K562 (cell line): Measurements from ENCODE around the gene TXNDC9. TPM values are rescaled to one million over a fixed set of nuclear protein-coding genes. Genes with fewer than 3 reads are reported as not detected.
A peak's percentile ranks its signal among the peaks of the same experiment; 100 is the strongest.

Experiments
- ATF1 ChIP-seq, 2 experiments: fragments of 450-650 bp in 1 of 2; IDR thresholded peaks; 2 replicates each; pipeline ENCODE4 v1.6.1; 2016; ENCODE audit warnings: missing compliant biosample characterization in 1 of 2, missing genetic modification characterization in 1 of 2
- BACH1 ChIP-seq: fragments of 200-800 bp; sonication (Bioruptor generic); IDR thresholded peaks from 2 replicates; pipeline ENCODE4 v1.6.1; 2016; ENCODE audit warnings: missing genetic modification characterization, missing compliant biosample characterization
- E2F6 ChIP-seq, 2 experiments: IDR thresholded peaks; 2 replicates each; pipeline ENCODE4 v1.6.1; 2011; ENCODE audit warnings: borderline replicate concordance in 1 of 2, control low read depth in 1 of 2, low read depth in 1 of 2, low read length in 1 of 2, mild to moderate bottlenecking in 1 of 2, mixed read lengths in 1 of 2, moderate library complexity in 1 of 2; ENCODE audit not compliant: insufficient read depth in 1 of 2, insufficient read length in 1 of 2, poor library complexity in 1 of 2, severe bottlenecking in 1 of 2; ENCODE audit errors: extremely low read depth in 1 of 2
- ETS2 ChIP-seq: IDR thresholded peaks from 2 replicates; pipeline ENCODE4 v1.6.1; 2016; ENCODE audit warnings: borderline replicate concordance, missing genetic modification characterization, mild to moderate bottlenecking, moderate library complexity, missing compliant biosample characterization; ENCODE audit not compliant: poor library complexity, severe bottlenecking
- HDAC6 ChIP-seq: IDR thresholded peaks from 2 replicates; pipeline ENCODE4 v1.6.1; 2012; ENCODE audit warnings: low read depth, mild to moderate bottlenecking, control low read depth, inconsistent platforms, low read length, moderate library complexity
- JUND ChIP-seq, 2 experiments: IDR thresholded peaks; 2 replicates in 1 of 2; 3 replicates in 1 of 2; pipeline ENCODE4 v1.6.1; 2011; ENCODE audit warnings: borderline replicate concordance in 2 of 2, low read depth in 2 of 2, low read length in 2 of 2, improper control_type of control experiment in 1 of 2, missing biosample characterization in 1 of 2, missing genetic modification characterization in 1 of 2, missing genetic modification reagents in 1 of 2
- MED1 ChIP-seq: sonication (generic); formaldehyde crosslinking; IDR thresholded peaks from 2 replicates; pipeline ENCODE4 v1.8.1; 2023; ENCODE audit warnings: missing genetic modification reagents, borderline replicate concordance
- SAP30 ChIP-seq: fragments of 200-600 bp; sonication (generic); IDR thresholded peaks from 2 replicates; pipeline ENCODE4 v1.6.1; 2012; ENCODE audit warnings: borderline replicate concordance, low read depth, mild to moderate bottlenecking, moderate library complexity, low read length, control low read depth, inconsistent platforms; ENCODE audit not compliant: insufficient read depth, poor library complexity, severe bottlenecking
- SMC3 ChIP-seq: conservative IDR thresholded peaks from 2 replicates; pipeline ENCODE4 v1.6.1; 2011; ENCODE audit warnings: low read depth, low read length, improper control_type of control experiment; ENCODE audit not compliant: insufficient read depth
- SP2 ChIP-seq: IDR thresholded peaks from 2 replicates; pipeline ENCODE4 v1.6.1; 2011; ENCODE audit warnings: mild to moderate bottlenecking, low read depth, low read length, moderate library complexity; ENCODE audit not compliant: poor library complexity, severe bottlenecking; ENCODE audit errors: extremely low read depth
- TCF7L2 ChIP-seq: fragments of 150-350 bp; IDR thresholded peaks from 2 replicates; pipeline ENCODE4 v1.6.1; 2016; ENCODE audit warnings: low read depth, mild to moderate bottlenecking, low read length, moderate library complexity
- ZNF175 ChIP-seq: fragments of 200-800 bp; sonication (Bioruptor generic); IDR thresholded peaks from 2 replicates; pipeline ENCODE4 v1.6.1; 2016; ENCODE audit warnings: low read depth, mild to moderate bottlenecking, missing genetic modification characterization, missing compliant biosample characterization
- ZNF398 ChIP-seq: fragments of 250-450 bp; sonication (Bioruptor Pico); IDR thresholded peaks from 2 replicates; pipeline ENCODE4 v1.8.0; 2021; ENCODE audit warnings: moderate library complexity, mild to moderate bottlenecking, inconsistent platforms
- ZNF436 ChIP-seq: fragments of 250-450, 450-650 bp; sonication (Bioruptor Pico); formaldehyde crosslinking; IDR thresholded peaks from 2 replicates; pipeline ENCODE4 v1.7.0; 2020; ENCODE audit warnings: mild to moderate bottlenecking
- polyA plus RNA-seq, 8 experiments: library from polyadenylated mRNA; depleted of rRNA in 4 of 8; stranded (reverse) in 5 of 8; unstranded in 3 of 8; fragments of >200 nt; fragmentation: Nextera tagmentation in 2 of 8; fragmentation: Illumina TruSeq in 1 of 8; extraction: Ambion mirVana in 2 of 8; extraction: Trizol in 1 of 8; gene quantifications; 2 replicates each; pipeline versions ENCODE4 v1.2.1 to v1.2.3, GENCODE V29; 2011 to 2014; ENCODE audit warnings: inconsistent platforms in 1 of 8, missing spikeins in 1 of 8
- total RNA-seq, 7 experiments: library from RNA; depleted of rRNA in 6 of 7; stranded (reverse); fragments of >200 nt in 6 of 7; fragmentation: Illumina TruSeq in 2 of 7; extraction: Trizol in 2 of 7; gene quantifications; 2 replicates each; pipeline versions ENCODE4 v1.2.1 to v1.2.3, GENCODE V29; 2011 to 2021; ENCODE audit warnings: low replicate concordance in 1 of 7
- TF ChIP-seq, protein P1 (sequence below): fragments of 150-350 bp; IDR thresholded peaks from 2 replicates; pipeline ENCODE4 v1.6.1; 2014; ENCODE audit warnings: low read depth, mild to moderate bottlenecking, low read length, borderline replicate concordance

Gene TXNDC9
- total and polyA plus RNA-seq, 9 of the 15 experiments (the other 6 are each of a cell fraction or from before 2014, with no cell fraction given), result 37.5 to 211 (median 65.5) TPM

- TF ChIP-seq, protein P1, sequence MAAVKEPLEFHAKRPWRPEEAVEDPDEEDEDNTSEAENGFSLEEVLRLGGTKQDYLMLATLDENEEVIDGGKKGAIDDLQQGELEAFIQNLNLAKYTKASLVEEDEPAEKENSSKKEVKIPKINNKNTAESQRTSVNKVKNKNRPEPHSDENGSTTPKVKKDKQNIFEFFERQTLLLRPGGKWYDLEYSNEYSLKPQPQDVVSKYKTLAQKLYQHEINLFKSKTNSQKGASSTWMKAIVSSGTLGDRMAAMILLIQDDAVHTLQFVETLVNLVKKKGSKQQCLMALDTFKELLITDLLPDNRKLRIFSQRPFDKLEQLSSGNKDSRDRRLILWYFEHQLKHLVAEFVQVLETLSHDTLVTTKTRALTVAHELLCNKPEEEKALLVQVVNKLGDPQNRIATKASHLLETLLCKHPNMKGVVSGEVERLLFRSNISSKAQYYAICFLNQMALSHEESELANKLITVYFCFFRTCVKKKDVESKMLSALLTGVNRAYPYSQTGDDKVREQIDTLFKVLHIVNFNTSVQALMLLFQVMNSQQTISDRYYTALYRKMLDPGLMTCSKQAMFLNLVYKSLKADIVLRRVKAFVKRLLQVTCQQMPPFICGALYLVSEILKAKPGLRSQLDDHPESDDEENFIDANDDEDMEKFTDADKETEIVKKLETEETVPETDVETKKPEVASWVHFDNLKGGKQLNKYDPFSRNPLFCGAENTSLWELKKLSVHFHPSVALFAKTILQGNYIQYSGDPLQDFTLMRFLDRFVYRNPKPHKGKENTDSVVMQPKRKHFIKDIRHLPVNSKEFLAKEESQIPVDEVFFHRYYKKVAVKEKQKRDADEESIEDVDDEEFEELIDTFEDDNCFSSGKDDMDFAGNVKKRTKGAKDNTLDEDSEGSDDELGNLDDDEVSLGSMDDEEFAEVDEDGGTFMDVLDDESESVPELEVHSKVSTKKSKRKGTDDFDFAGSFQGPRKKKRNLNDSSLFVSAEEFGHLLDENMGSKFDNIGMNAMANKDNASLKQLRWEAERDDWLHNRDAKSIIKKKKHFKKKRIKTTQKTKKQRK, result no peak
- TF ChIP-seq SMC3 (no peak), BACH1 (tag) (no peak), JUND (IDR thresholded peaks at IDR 0.05; ENCODE audit: borderline replicate concordance, low read depth, low read length) (peak; percentile 50), JUND (tag; IDR thresholded peaks at IDR 0.05; ENCODE audit: borderline replicate concordance, low read depth, low read length) (peak; percentile 46; the same call in 1 of the 3 replicates), ETS2 (tag) (no peak), ZNF175 (CRISPR knock-in tag) (peak; percentile 26; the same call in 1 of the 2 replicates), ZNF436 (CRISPR knock-in tag) (no peak), HDAC6 (no peak), MED1 (CRISPR knock-in tag) (no peak), SP2 (peak; percentile 37), TCF7L2 (no peak), ATF1 (CRISPR knock-in tag; IDR thresholded peaks at IDR 0.05) (no peak), ATF1 (tag; IDR thresholded peaks at IDR 0.05) (peak; percentile 80), ZNF398 (CRISPR knock-in tag) (no peak), E2F6 (IDR thresholded peaks at IDR 0.05; ENCODE audit: borderline replicate concordance in 1 of 2, extremely low read depth in 1 of 2, insufficient read depth in 1 of 2, insufficient read length in 1 of 2, low read depth in 1 of 2, low read length in 1 of 2, poor library complexity in 1 of 2, severe bottlenecking in 1 of 2) (peak in 1 of 2 experiments; percentile 72), SAP30 (peak; percentile 24)
Measured at GRCh38 chr2:99335911-99336803, at the start of gene TXNDC9 (continued).
